Heart left ventricle (tissue), 13 donors: ENCODE measurements around the gene KRTAP10-1.

Source experiments
- CTCF ChIP-seq, 12 donors: fragments of 200-600 bp; sonication (generic) in 4 of 12; IDR thresholded peaks; one replicate each; pipeline versions ENCODE4 v1.5.0 to v1.8.0; 2018 to 2022; ENCODE audit warnings: antibody characterized with exemption in 12 of 12, mild to moderate bottlenecking in 5 of 12
- POLR2A ChIP-seq, 2 donors: fragments of 450-650 bp; IDR thresholded peaks; one replicate each; pipeline ENCODE4 v1.6.1; 2017; ENCODE audit warnings: antibody characterized with exemption in 2 of 2, mild to moderate bottlenecking in 2 of 2, moderate library complexity in 2 of 2
- donor health status: ischemic (EF 13 %, LVEDD 7.1; RV severe dilation, severe dysfunction).
- donor health status: DM: no; HTN: yes; CAD: no.
- donor health status: DM: no; HTN: no; CAD: no.
- donor health status: ischemic (EF 25% LVEDD 6.9; RV normal size, moderate dysfunction).
- donor health status: ischemic (EF 25% LVEDD 5.7; RV mildly dilated, moderate dysfunction).
- donor health status: ischemic (EF 35%, LVEDD 5.7; RV mildly dilated, moderate dysfunction).
- donor health status: nonischemic (EF 11% LVEDD 7.7; RV severe dilation, severe dysfunction).
- donor health status: DM: yes; HTN: yes; CAD: no.
- donor health status: PGD.
- donor health status: ischemic (EF 29% LVEDD 5.4; RV normal size, mild dysfunction).
- donor health status: nonischemic (EF 23%, LVEDD 6.1; RV moderate dilation, normal function).

DNA sequence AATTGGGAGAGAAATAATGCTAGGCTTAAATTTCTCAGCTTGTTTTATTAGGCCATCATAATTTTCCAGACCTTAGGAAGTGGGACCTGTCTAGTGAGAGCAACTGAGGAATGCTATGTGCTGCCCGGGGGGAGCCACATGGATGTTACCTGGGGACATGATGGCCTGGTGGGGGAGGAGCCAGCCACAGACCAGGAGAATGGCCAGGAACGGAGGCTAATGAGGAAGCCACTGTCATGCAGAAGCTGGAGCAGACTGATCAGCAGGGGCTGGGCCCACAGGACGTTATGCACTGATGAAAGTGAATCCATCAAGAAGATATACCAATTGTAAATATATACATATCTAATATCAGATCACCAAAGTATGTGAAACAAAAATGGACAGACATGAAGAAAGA lies 4.6 kb upstream of the KRTAP10-1 start:
- TF ChIP-seq CTCF (IDR thresholded peaks at IDR 0.05) (no peak), POLR2A (IDR thresholded peaks at IDR 0.05) (no peak)
